HG02973 (cell line): ENCODE results near the gene TAP2.
"Not testable (repeated sequence)": the region's sequence is repeated elsewhere in the genome, so short reads cannot be mapped to it uniquely, and the experiment has no call there.

Experiments
- ATAC-seq: cut with Tn5 transposase; IDR thresholded peaks from one replicate; pipeline ENCODE4 v1.9.1; 2021; ENCODE audit warnings: moderate library complexity; ENCODE audit not compliant: unreplicated experiment

The TAP2 gene

GRCh38 chr6:32838114-32838958 lies at the start of gene TAP2:
TSS of gene TAP2 (minus strand) at chr6:32838739. CDS start at chr6:32838233, 506 bp downstream.
- peak; percentile 65 for ATAC-seq

GRCh38 chr6:32887616-32888015 lies 49.1 kb upstream of the TAP2 start:
- no peak for ATAC-seq

DNA sequence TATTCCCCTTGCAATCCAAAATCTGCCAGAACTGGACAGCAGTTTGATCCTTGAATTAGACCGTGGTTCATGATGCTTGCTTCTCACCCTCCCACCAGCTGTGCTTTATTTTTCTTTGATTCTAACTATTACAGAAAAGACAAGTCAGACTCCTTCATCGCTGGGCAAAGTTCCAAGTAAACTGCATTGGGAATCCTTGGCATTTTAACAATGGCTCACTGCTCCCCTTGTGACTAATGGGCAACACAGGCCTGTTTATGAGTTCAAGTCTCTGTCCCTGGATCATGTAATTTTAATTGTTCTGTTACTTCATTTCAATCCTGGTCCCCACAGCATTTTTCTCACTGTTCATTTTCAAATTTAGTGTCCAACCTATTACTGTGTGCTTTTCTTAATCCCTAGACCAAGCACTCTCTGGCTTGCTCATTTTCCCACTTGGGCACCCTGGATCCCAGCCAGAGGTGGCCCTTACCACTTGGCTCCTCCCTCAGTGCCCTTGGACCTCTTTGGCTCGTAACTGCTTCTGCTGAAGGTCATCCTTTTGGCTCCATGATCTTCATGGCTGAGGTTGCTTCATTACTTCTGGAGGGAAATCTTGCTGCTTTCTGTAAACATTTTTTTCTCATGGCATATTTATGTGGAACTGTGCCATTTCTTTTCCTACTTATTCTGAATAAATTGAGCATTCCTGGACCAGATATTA lies 48.3 kb upstream of the TAP2 start:
- ATAC-seq: no peak

GRCh38 chr6:32885698-32886286 lies 47.3 kb upstream of the TAP2 start:
- no peak for ATAC-seq

DNA sequence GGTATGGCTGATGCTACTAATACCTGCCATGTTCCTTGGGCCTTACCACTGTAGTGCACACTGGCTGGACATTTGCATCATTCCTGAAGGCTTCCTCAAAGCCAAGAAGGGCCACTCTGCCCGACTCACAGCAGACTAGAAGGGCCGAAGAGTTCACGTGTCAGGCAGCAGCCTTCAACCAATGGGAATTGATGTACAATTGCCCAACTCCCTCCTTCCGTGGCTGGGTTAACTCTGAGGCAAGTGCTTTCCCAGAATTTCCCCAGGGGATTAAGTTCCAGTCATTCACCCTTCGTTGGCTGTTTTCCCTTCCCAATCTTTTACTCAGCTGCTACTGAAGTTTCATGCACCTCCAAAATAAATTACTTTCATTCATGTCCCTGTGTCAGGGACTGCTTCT lies 45.2 kb upstream of the TAP2 start:
- ATAC-seq: no peak

- no peak for ATAC-seq
These were observed 44.3 kb upstream of the TAP2 start for GRCh38 chr6:32882879-32883250.

GRCh38 chr6:32880962-32881361 lies 42.4 kb upstream of the TAP2 start:
- ATAC-seq: not testable (repeated sequence)

GRCh38 chr6:32879691-32880090 lies 41.2 kb upstream of the TAP2 start:
- ATAC-seq: no peak

- no peak for ATAC-seq
These were observed 38.1 kb upstream of the TAP2 start for GRCh38 chr6:32876603-32877002.

DNA sequence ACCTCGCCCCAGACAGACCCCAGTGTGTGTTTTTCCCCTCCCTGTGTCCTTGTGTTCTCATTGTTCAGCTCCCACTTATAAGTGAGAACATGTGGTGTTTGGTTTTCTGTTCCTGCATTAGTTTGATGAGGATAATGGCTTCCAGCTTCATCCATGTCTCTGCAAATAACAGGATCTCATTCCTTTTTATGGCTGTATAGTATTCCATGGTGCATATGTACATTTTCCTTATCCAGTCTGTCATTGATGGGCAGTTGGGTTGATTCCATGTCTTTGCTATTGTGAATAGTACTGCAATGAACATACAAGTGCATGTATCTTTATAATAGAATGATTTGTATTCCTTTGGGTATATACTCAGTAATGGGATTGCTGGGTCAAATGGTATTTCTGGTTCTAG lies 35.4 kb upstream of the TAP2 start:
- not testable (repeated sequence) for ATAC-seq

GRCh38 chr6:32868257-32868788 lies 29.8 kb upstream of the TAP2 start:
- ATAC-seq: no peak

- ATAC-seq: no peak
These were observed 29.2 kb upstream of the TAP2 start for GRCh38 chr6:32867554-32868256.

- ATAC-seq: no peak
These were observed 28.5 kb upstream of the TAP2 start for GRCh38 chr6:32867022-32867477.

DNA sequence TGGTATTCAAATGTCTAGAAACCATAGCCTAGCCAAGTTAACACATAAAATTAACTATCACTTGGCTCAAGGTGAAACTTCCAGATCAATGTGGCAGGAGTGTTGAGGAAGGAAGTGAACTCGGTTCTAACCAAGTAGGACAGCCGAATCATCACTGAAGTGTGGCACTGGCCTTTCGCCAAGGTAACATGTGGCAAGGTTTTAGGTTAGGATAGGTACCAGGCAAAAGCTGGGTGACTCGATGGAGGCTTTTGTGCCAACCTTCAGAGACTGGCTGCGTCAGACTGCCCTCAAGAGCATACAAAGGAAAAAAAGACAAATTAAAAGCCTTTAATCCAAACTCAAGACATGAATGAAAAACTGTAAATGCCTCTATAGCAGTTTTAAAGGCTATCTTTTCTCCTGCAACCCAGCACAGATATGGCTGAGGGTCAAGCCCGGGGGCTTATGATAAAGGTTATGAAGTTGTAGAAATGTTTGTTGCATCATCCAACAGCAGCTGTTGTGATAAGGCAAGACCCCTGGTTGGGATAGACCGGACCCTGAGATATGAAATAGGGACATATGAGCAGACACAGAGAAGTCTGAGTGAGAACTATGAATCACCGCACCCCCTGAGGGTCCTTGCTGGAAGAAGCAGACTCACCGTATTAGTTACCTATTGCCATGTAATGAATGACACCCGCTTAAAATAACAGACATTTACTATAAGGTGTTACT lies 27.3 kb upstream of the TAP2 start:
- ATAC-seq: no peak

DNA sequence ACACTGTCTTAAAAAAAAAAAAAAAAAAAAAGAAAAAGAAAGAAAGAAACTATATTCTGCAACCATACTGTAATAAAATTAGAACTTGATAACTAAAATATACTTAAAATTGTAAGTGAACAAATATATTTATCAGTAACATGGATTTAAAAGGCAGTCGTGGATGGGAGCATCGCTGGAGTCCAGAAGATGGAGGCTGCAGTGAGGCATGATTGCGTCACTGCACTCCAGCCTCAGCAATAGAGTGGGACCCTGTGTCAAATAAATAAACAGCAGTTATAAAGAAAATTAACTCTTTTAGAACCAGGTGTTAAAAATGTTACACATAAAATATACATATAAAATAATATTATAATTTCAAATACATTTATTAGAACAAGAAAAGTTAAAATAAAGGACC lies 24.2 kb upstream of the TAP2 start:
- no peak for ATAC-seq

DNA sequence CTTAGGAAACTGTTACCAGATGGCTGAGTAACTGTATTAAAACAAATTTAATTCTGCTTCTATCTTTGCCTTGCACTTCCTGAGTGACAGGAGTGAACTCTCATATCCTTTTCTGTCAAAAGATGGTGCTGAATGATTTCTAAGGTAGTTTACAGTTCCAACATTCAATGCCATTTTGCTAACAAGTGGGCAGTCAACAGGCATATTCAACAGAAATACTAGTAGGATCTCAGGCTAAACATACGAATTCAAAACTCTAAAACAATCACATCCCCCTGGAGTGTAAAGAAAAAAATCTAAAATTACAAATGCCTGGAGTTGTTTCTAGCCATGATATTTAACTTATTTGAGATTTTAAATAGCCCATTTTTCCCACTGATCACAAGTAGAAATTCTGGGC lies 22.1 kb upstream of the TAP2 start:
- no peak for ATAC-seq

- no peak for ATAC-seq
These were observed 19.7 kb upstream of the TAP2 start for GRCh38 chr6:32858194-32858593.

GRCh38 chr6:32857156-32857891 lies 18.8 kb upstream of the TAP2 start:
- no peak for ATAC-seq

- no peak for ATAC-seq
These were observed 17.1 kb upstream of the TAP2 start for GRCh38 chr6:32855467-32856174.
